Measurements from ENCODE around the gene EFNA5.

- no peak for TF ChIP-seq SRF (IDR thresholded peaks at IDR 0.05; ENCODE audit: low read depth, low read length)
- TF ChIP-seq ZNF773 (CRISPR knock-in tag; IDR thresholded peaks at IDR 0.05; ENCODE audit: borderline replicate concordance) = no peak
- TF ChIP-seq TAF1 (CRISPR knock-in tag; IDR thresholded peaks at IDR 0.05) = no peak
- TF ChIP-seq CTCF (CRISPR knock-in tag; IDR thresholded peaks at IDR 0.05) = no peak
- no peak for TF ChIP-seq KLF9 (CRISPR knock-in tag; IDR thresholded peaks at IDR 0.05; ENCODE audit: low read depth)
- TF ChIP-seq HINFP (CRISPR knock-in tag; IDR thresholded peaks at IDR 0.05; ENCODE audit: low read depth) = no peak
- TF ChIP-seq CCAR2 (optimal IDR thresholded peaks at IDR 0.05; ENCODE audit: low read depth, low read length) = no peak
- no peak for TF ChIP-seq ARID2 (CRISPR knock-in tag; IDR thresholded peaks at IDR 0.05; ENCODE audit: borderline replicate concordance)
- no peak for TF ChIP-seq TP53 (CRISPR knock-in tag; conservative IDR thresholded peaks at IDR 0.05)
- TF ChIP-seq FOXM1 (CRISPR knock-in tag; IDR thresholded peaks at IDR 0.05) = no peak
Measured at GRCh38 chr5:107548477-107548876, 122.3 kb downstream of the EFNA5 start.

All from HepG2 (cell line).